ENCODE measurements around the gene C1QL1. TPM values are rescaled to one million over a fixed set of nuclear protein-coding genes. Genes with fewer than 3 reads are reported as not detected.

C1QL1 gene
- total RNA-seq, 2 experiments from 2014 or later: 0.67 to 0.77 TPM

DNA sequence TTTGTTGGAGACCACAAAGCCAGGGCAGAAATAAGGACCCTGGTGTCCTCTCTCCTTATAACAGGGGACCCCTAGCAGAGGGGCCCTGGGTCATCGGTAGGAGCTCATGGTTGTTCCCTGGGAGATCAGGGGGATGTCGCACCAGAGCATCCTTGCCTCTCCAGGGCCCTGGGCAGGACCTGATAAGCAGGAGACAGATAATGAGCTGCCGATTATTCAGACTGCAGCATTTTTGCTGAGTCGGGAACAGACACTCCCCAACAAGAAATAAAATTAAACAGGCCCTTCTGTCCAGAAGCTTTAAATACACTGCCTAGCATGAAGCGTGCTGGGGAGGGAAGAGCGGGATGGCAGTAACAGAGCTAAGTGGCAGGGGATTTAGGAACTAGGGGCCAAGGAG is 37.4 kb downstream of the C1QL1 start:
- H3K36me3 Mint-ChIP-seq (ENCODE audit: low read depth): peaks cover 53% of the 10 kb centered on the region
- DNase-seq: no peak
- no peaks in the 10 kb centered on the region for H3K27me3 Mint-ChIP-seq
- no peak overlapping the region for H3K4me3 Mint-ChIP-seq
- H3K9me3 Mint-ChIP-seq: no peaks in the 10 kb centered on the region
- CTCF ChIA-PET: interaction anchor here (0.7 to 1.1 kb wide), 2 partner anchors 9 to 16 kb away, joined by 3 to 4 read pairs; partner anchors contain the start of gene KIF18B
- H3K27ac Mint-ChIP-seq: peak overlapping the region; percentile 13
- POLR2A ChIA-PET: no interaction called here
- H3K4me1 Mint-ChIP-seq: no peaks in the 10 kb centered on the region

GRCh38 chr17:44928950-44929720 is 39.0 kb downstream of the C1QL1 start:
- peaks cover 48% of the 10 kb centered on the region for H3K36me3 Mint-ChIP-seq (ENCODE audit: low read depth)
- no peaks in the 10 kb centered on the region for H3K9me3 Mint-ChIP-seq
- H3K4me1 Mint-ChIP-seq: no peaks in the 10 kb centered on the region
- no peak for DNase-seq
- H3K27ac Mint-ChIP-seq: peak overlapping the region; percentile 20
- POLR2A ChIA-PET: no interaction called here
- CTCF ChIA-PET: no interaction called here
- no peaks in the 10 kb centered on the region for H3K27me3 Mint-ChIP-seq
- no peak overlapping the region for H3K4me3 Mint-ChIP-seq

DNA sequence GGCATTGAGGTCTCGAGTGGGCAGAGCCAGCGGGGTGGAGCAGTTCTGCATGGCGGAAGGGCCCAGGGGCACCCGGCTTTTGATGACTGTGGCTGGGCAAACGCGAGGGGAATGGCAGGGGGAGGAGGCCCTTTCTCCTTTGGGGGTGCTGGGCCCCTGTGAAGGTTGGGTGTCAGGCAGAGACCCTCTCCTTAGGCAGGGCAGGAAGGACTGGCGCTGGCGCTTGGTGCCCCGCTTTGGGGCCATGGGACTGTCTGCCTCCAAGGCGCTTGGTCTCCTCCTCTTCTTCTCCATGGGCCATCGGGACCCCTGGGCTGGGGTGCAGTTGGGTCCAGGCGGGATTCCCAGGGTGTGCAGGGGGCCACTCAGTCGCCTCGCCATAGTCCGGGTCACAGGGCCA is 40.0 kb downstream of the C1QL1 start:
- no peaks in the 10 kb centered on the region for H3K4me1 Mint-ChIP-seq
- H3K27ac Mint-ChIP-seq: no peak overlapping the region
- no peak overlapping the region for H3K4me3 Mint-ChIP-seq
- ChIA-PET POLR2A (no interaction called here), CTCF (interaction anchor here (0.6 kb wide), 1 partner anchor 257 kb away, joined by 3 read pairs; no protein-coding TSS in a partner anchor)
- H3K36me3 Mint-ChIP-seq (ENCODE audit: low read depth): peaks cover 43% of the 10 kb centered on the region
- no peaks in the 10 kb centered on the region for H3K9me3 Mint-ChIP-seq
- H3K27me3 Mint-ChIP-seq: no peaks in the 10 kb centered on the region
- DNase-seq: no peak

GRCh38 chr17:44927696-44928095 is 40.4 kb downstream of the C1QL1 start:
- DNase-seq: no peak
- Mint-ChIP-seq H3K27me3 (no peaks in the 10 kb centered on the region), H3K4me1 (no peaks in the 10 kb centered on the region), H3K36me3 (ENCODE audit: low read depth) (peaks cover 43% of the 10 kb centered on the region), H3K27ac (no peak overlapping the region), H3K4me3 (no peak overlapping the region), H3K9me3 (no peaks in the 10 kb centered on the region)
- ChIA-PET CTCF (interaction anchor here (0.6 to 1.2 kb wide), 2 partner anchors 18 to 256 kb away, joined by 3 read pairs; no protein-coding TSS in a partner anchor), POLR2A (no interaction called here)

- DNase-seq: no peak
- Mint-ChIP-seq H3K4me3 (no peak overlapping the region), H3K27ac (no peak overlapping the region), H3K9me3 (no peaks in the 10 kb centered on the region), H3K4me1 (no peaks in the 10 kb centered on the region), H3K27me3 (no peaks in the 10 kb centered on the region), H3K36me3 (ENCODE audit: low read depth) (peaks cover 43% of the 10 kb centered on the region)
- ChIA-PET POLR2A (no interaction called here), CTCF (interaction anchor here (0.5 to 2.0 kb wide), 3 partner anchors 17 to 256 kb away, joined by 3 to 7 read pairs (median 5); partner anchors contain the start of gene ACBD4)
These were observed 41.1 kb downstream of the C1QL1 start for GRCh38 chr17:44926821-44927525.

- DNase-seq: no peak
- ChIA-PET POLR2A (no interaction called here), CTCF (interaction anchor here (0.5 to 2.0 kb wide), 6 partner anchors 16 to 364 kb away, joined by 3 to 7 read pairs (median 3); partner anchors contain the start of gene ACBD4)
- Mint-ChIP-seq H3K27me3 (peaks cover 6% of the 10 kb centered on the region), H3K27ac (peak overlapping the region; percentile 36), H3K4me1 (no peaks in the 10 kb centered on the region), H3K9me3 (no peaks in the 10 kb centered on the region), H3K4me3 (no peak overlapping the region), H3K36me3 (ENCODE audit: low read depth) (peaks cover 38% of the 10 kb centered on the region)
These were observed 42.1 kb downstream of the C1QL1 start for GRCh38 chr17:44925731-44926697.

DNA sequence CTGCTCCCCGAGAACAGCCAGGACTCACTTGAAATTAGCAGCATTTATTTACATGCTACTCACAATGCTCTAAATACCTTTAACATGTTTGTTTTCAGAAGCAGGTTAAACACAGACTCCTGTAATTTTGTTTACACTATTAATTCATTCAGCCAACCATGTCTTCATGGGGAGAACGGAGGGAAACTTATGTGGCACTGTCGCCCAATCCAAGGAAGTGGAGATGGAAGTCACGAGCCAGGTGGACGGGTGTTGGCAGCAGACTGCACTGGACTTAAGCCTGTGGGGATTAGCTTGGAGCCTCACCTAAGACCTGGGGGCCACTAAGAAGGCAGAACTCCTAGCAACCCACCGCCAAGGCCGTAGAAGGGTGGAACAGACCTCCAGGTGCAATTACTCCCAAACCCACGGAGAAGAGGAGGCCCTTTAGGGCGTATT is 44.0 kb downstream of the C1QL1 start:
- H3K36me3 Mint-ChIP-seq (ENCODE audit: low read depth): peaks cover 25% of the 10 kb centered on the region
- no peak overlapping the region for H3K4me3 Mint-ChIP-seq
- H3K9me3 Mint-ChIP-seq: no peaks in the 10 kb centered on the region
- peaks cover 17% of the 10 kb centered on the region for H3K27me3 Mint-ChIP-seq
- no peaks in the 10 kb centered on the region for H3K4me1 Mint-ChIP-seq
- peak overlapping the region; percentile 12 for H3K27ac Mint-ChIP-seq
- CTCF ChIA-PET: interaction anchor here (0.9 kb wide), 1 partner anchor 98 kb away, joined by 3 read pairs; no protein-coding TSS in a partner anchor
- POLR2A ChIA-PET: no interaction called here
- no peak for DNase-seq

DNA sequence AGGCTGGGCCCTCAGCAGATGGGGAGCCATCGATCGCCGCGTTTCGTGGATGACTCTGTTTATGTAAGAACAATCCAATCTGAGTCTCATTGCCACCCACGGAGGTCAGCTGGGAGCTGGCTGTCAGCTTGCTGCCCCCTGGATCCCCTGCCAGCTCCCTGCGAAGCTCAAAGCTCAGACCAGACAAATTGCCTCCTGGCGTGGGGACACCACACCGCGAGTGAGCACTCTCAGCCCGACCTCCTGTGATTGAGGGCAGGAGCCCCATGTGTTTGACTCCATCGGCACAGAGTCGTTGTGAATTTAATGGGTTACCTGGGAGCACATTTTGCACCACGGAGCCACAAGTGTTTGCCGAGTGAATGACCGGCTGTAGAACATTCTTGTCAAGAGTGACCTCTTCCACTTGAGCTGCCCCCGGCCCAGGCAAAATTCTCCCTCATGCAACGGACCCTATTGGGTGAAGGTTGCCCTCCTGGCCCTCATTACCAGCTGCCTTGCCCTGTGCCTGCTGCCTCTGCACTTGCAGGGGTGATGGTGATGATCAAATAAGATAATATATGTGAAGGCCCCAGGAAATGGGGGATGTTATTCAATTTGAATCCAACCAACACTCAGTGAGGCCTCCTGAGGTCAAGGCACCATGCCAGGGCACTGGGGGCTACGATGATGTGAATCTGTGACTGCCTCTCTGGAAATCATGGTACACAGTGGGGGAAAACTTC is 45.2 kb downstream of the C1QL1 start:
- Mint-ChIP-seq H3K9me3 (no peaks in the 10 kb centered on the region), H3K27ac (no peak overlapping the region), H3K4me1 (no peaks in the 10 kb centered on the region), H3K4me3 (no peak overlapping the region), H3K36me3 (ENCODE audit: low read depth) (peaks cover 20% of the 10 kb centered on the region), H3K27me3 (peaks cover 19% of the 10 kb centered on the region)
- no peak for DNase-seq
- CTCF ChIA-PET: interaction anchor here (0.6 to 1.9 kb wide), 4 partner anchors 8 to 275 kb away, joined by 3 to 4 read pairs (median 3); no protein-coding TSS in a partner anchor
- POLR2A ChIA-PET: no interaction called here

- Mint-ChIP-seq H3K27ac (no peak overlapping the region), H3K4me3 (no peak overlapping the region), H3K27me3 (peaks cover 19% of the 10 kb centered on the region), H3K36me3 (ENCODE audit: low read depth) (peaks cover 15% of the 10 kb centered on the region), H3K9me3 (no peaks in the 10 kb centered on the region), H3K4me1 (no peaks in the 10 kb centered on the region)
- ChIA-PET CTCF (interaction anchor here (0.6 to 1.9 kb wide), 4 partner anchors 8 to 208 kb away, joined by 3 to 4 read pairs (median 4); no protein-coding TSS in a partner anchor), POLR2A (no interaction called here)
- DNase-seq: no peak
These were observed 46.0 kb downstream of the C1QL1 start for GRCh38 chr17:44922136-44922535.

GRCh38 chr17:44921122-44921882 is 46.8 kb downstream of the C1QL1 start:
- ChIA-PET CTCF (interaction anchor here (0.6 to 2.2 kb wide), 13 partner anchors 8 to 234 kb away, joined by 3 to 13 read pairs (median 4); partner anchors contain the start of gene ACBD4), POLR2A (interaction anchor here (0.6 to 0.8 kb wide), 2 partner anchors 101 to 121 kb away, joined by 3 to 5 read pairs; no protein-coding TSS in a partner anchor)
- H3K4me1 Mint-ChIP-seq: no peaks in the 10 kb centered on the region
- peaks cover 11% of the 10 kb centered on the region for H3K36me3 Mint-ChIP-seq (ENCODE audit: low read depth)
- H3K27me3 Mint-ChIP-seq: peaks cover 19% of the 10 kb centered on the region
- no peaks in the 10 kb centered on the region for H3K9me3 Mint-ChIP-seq
- no peak for DNase-seq
- H3K27ac Mint-ChIP-seq: peak overlapping the region; percentile 25
- H3K4me3 Mint-ChIP-seq: no peak overlapping the region

- Mint-ChIP-seq H3K36me3 (ENCODE audit: low read depth) (peaks cover 5% of the 10 kb centered on the region), H3K27me3 (peaks cover 19% of the 10 kb centered on the region), H3K4me3 (no peak overlapping the region), H3K9me3 (no peaks in the 10 kb centered on the region), H3K27ac (no peak overlapping the region), H3K4me1 (no peaks in the 10 kb centered on the region)
- DNase-seq: no peak
- CTCF ChIA-PET: interaction anchor here (0.7 to 2.2 kb wide), 19 partner anchors 10 to 215 kb away, joined by 3 to 13 read pairs (median 4); partner anchors contain the start of genes ACBD4 and EFTUD2
- POLR2A ChIA-PET: interaction anchor here (0.8 kb wide), 1 partner anchor 102 kb away, joined by 3 read pairs; no protein-coding TSS in a partner anchor
These were observed 47.5 kb downstream of the C1QL1 start for GRCh38 chr17:44920565-44920940.

Data from activated CD4-positive, alpha-beta T cell treated with anti-CD3 and anti-CD28 coated beads, Interleukin-2, amount 10 ng/mL, durations not matched to agents 7 days and 5 days (primary cell).